Activated T-cell treated with anti-CD3 and anti-CD28 coated beads, Interleukin-2, amount 50 U/mL, for 24 hours (primary cell): ENCODE measurements around the gene RBM46.

Source experiments
- DNase-seq: peaks from one replicate; pipeline ENCODE4 v3.0.0-alpha.2; 2020
- H3K27ac Mint-ChIP-seq: 2 replicates; pipeline ENCODE4 v1.8.0; 2020; ENCODE audit warnings: mild to moderate bottlenecking, mixed read lengths
- H3K27me3 Mint-ChIP-seq: 2 replicates; pipeline ENCODE4 v1.8.0; 2020; ENCODE audit warnings: mixed read lengths
- H3K36me3 Mint-ChIP-seq: 2 replicates; pipeline ENCODE4 v1.8.0; 2020; ENCODE audit warnings: low read depth, mixed read lengths
- H3K4me1 Mint-ChIP-seq: 2 replicates; pipeline ENCODE4 v1.8.0; 2020; ENCODE audit warnings: low read depth, mixed read lengths
- H3K4me3 Mint-ChIP-seq: 2 replicates; pipeline ENCODE4 v1.8.0; 2020; ENCODE audit warnings: mild to moderate bottlenecking, moderate library complexity, mixed read lengths
- H3K9me3 Mint-ChIP-seq: 2 replicates; pipeline ENCODE4 v1.8.0; 2020; ENCODE audit warnings: mixed read lengths

Gene RBM46

GRCh38 chr4:154781126-154781982 is at the start of gene RBM46:
TSS of gene RBM46 (plus strand) at chr4:154781272. CDS start at chr4:154796753, 15,481 bp downstream.
- Mint-ChIP-seq H3K27me3 (peaks cover 26% of the 10 kb centered on the region), H3K36me3 (no peaks in the 10 kb centered on the region), H3K4me1 (no peaks in the 10 kb centered on the region), H3K9me3 (no peaks in the 10 kb centered on the region), H3K4me3 (no peak within 1 kb of the TSS), H3K27ac (no peak within 1 kb of the TSS)
- no peak for DNase-seq

- H3K36me3 Mint-ChIP-seq, result no peaks in the 10 kb centered on the region
- peaks cover 9% of the 10 kb centered on the region for H3K27me3 Mint-ChIP-seq
- H3K9me3 Mint-ChIP-seq, result peaks cover 2% of the 10 kb centered on the region
- H3K4me1 Mint-ChIP-seq, result no peaks in the 10 kb centered on the region
- no peak overlapping the region for H3K4me3 Mint-ChIP-seq
- DNase-seq, result no peak
- H3K27ac Mint-ChIP-seq, result no peak overlapping the region
Observed at GRCh38 chr4:154731756-154732155, 49.3 kb upstream of the RBM46 start.

- H3K27ac Mint-ChIP-seq, result no peak overlapping the region
- H3K9me3 Mint-ChIP-seq, result peaks cover 2% of the 10 kb centered on the region
- H3K27me3 Mint-ChIP-seq, result peaks cover 9% of the 10 kb centered on the region
- DNase-seq, result no peak
- no peaks in the 10 kb centered on the region for H3K36me3 Mint-ChIP-seq
- no peaks in the 10 kb centered on the region for H3K4me1 Mint-ChIP-seq
- H3K4me3 Mint-ChIP-seq, result no peak overlapping the region
Observed at GRCh38 chr4:154732669-154733068, 48.4 kb upstream of the RBM46 start.

GRCh38 chr4:154736770-154737169 is 44.3 kb upstream of the RBM46 start:
- no peak overlapping the region for H3K27ac Mint-ChIP-seq
- no peak overlapping the region for H3K4me3 Mint-ChIP-seq
- peaks cover 2% of the 10 kb centered on the region for H3K9me3 Mint-ChIP-seq
- H3K27me3 Mint-ChIP-seq, result peaks cover 24% of the 10 kb centered on the region
- peaks cover under 1% of the 10 kb centered on the region for H3K4me1 Mint-ChIP-seq
- H3K36me3 Mint-ChIP-seq, result no peaks in the 10 kb centered on the region
- no peak for DNase-seq

GRCh38 chr4:154738426-154738825 is 42.6 kb upstream of the RBM46 start:
- DNase-seq, result no peak
- Mint-ChIP-seq H3K27me3 (peaks cover 41% of the 10 kb centered on the region), H3K36me3 (no peaks in the 10 kb centered on the region), H3K4me1 (peaks cover 13% of the 10 kb centered on the region), H3K27ac (no peak overlapping the region), H3K4me3 (no peak overlapping the region), H3K9me3 (peaks cover 2% of the 10 kb centered on the region)

GRCh38 chr4:154739111-154739510 is 42.0 kb upstream of the RBM46 start:
- no peak for DNase-seq
- no peak overlapping the region for H3K27ac Mint-ChIP-seq
- peaks cover 19% of the 10 kb centered on the region for H3K4me1 Mint-ChIP-seq
- no peaks in the 10 kb centered on the region for H3K36me3 Mint-ChIP-seq
- peaks cover 2% of the 10 kb centered on the region for H3K9me3 Mint-ChIP-seq
- no peak overlapping the region for H3K4me3 Mint-ChIP-seq
- H3K27me3 Mint-ChIP-seq, result peaks cover 48% of the 10 kb centered on the region

GRCh38 chr4:154740462-154740861 is 40.6 kb upstream of the RBM46 start:
- Mint-ChIP-seq H3K36me3 (no peaks in the 10 kb centered on the region), H3K27ac (no peak overlapping the region), H3K4me1 (peaks cover 23% of the 10 kb centered on the region), H3K27me3 (peaks cover 60% of the 10 kb centered on the region), H3K9me3 (peaks cover 2% of the 10 kb centered on the region), H3K4me3 (no peak overlapping the region)
- DNase-seq, result no peak

GRCh38 chr4:154741131-154741665 is 39.9 kb upstream of the RBM46 start:
- no peak overlapping the region for H3K27ac Mint-ChIP-seq
- no peak for DNase-seq
- no peaks in the 10 kb centered on the region for H3K9me3 Mint-ChIP-seq
- H3K4me1 Mint-ChIP-seq, result peaks cover 23% of the 10 kb centered on the region
- H3K36me3 Mint-ChIP-seq, result no peaks in the 10 kb centered on the region
- H3K4me3 Mint-ChIP-seq, result no peak overlapping the region
- H3K27me3 Mint-ChIP-seq, result peaks cover 61% of the 10 kb centered on the region

GRCh38 chr4:154741922-154742850 is 38.9 kb upstream of the RBM46 start:
- Mint-ChIP-seq H3K9me3 (no peaks in the 10 kb centered on the region), H3K4me1 (peaks cover 23% of the 10 kb centered on the region), H3K27me3 (peaks cover 70% of the 10 kb centered on the region), H3K4me3 (peak overlapping the region; percentile 18), H3K27ac (no peak overlapping the region), H3K36me3 (no peaks in the 10 kb centered on the region)
- peak; percentile 31 for DNase-seq

- Mint-ChIP-seq H3K27me3 (peaks cover 79% of the 10 kb centered on the region), H3K4me1 (peaks cover 23% of the 10 kb centered on the region), H3K36me3 (no peaks in the 10 kb centered on the region), H3K4me3 (peak within 1 kb of the TSS; percentile 77), H3K9me3 (no peaks in the 10 kb centered on the region), H3K27ac (no peak within 1 kb of the TSS)
- peak; percentile 53 for DNase-seq
Observed at GRCh38 chr4:154743683-154744340, 37.3 kb upstream of the RBM46 start, which contains the start of gene LRAT. TSS of gene LRAT (plus strand) at chr4:154744000. CDS start at chr4:154744327, 327 bp downstream.

GRCh38 chr4:154744341-154744926 is 36.6 kb upstream of the RBM46 start:
- peak; percentile 30 for DNase-seq
- Mint-ChIP-seq H3K9me3 (no peaks in the 10 kb centered on the region), H3K4me1 (peaks cover 23% of the 10 kb centered on the region), H3K36me3 (no peaks in the 10 kb centered on the region), H3K4me3 (peak overlapping the region; percentile 77), H3K27ac (no peak overlapping the region), H3K27me3 (peaks cover 79% of the 10 kb centered on the region)

GRCh38 chr4:154757713-154758112 is 23.4 kb upstream of the RBM46 start:
- H3K36me3 Mint-ChIP-seq, result no peaks in the 10 kb centered on the region
- no peak overlapping the region for H3K4me3 Mint-ChIP-seq
- no peak for DNase-seq
- no peak overlapping the region for H3K27ac Mint-ChIP-seq
- peaks cover 6% of the 10 kb centered on the region for H3K27me3 Mint-ChIP-seq
- no peaks in the 10 kb centered on the region for H3K9me3 Mint-ChIP-seq
- H3K4me1 Mint-ChIP-seq, result no peaks in the 10 kb centered on the region

GRCh38 chr4:154760895-154761294 is 20.2 kb upstream of the RBM46 start:
- H3K9me3 Mint-ChIP-seq, result no peaks in the 10 kb centered on the region
- H3K36me3 Mint-ChIP-seq, result no peaks in the 10 kb centered on the region
- DNase-seq, result no peak
- no peak overlapping the region for H3K4me3 Mint-ChIP-seq
- no peaks in the 10 kb centered on the region for H3K4me1 Mint-ChIP-seq
- H3K27ac Mint-ChIP-seq, result no peak overlapping the region
- peaks cover 12% of the 10 kb centered on the region for H3K27me3 Mint-ChIP-seq

- Mint-ChIP-seq H3K9me3 (no peaks in the 10 kb centered on the region), H3K36me3 (no peaks in the 10 kb centered on the region), H3K4me3 (no peak overlapping the region), H3K27me3 (peaks cover 26% of the 10 kb centered on the region), H3K4me1 (no peaks in the 10 kb centered on the region), H3K27ac (no peak overlapping the region)
- DNase-seq, result no peak
Observed at GRCh38 chr4:154778264-154778663, 2.8 kb upstream of the RBM46 start.
